Neutrophil (primary cell): ENCODE data around the gene GBE1.
A peak's percentile ranks its signal among the peaks of the same experiment; 100 is the strongest.

ENCODE experiments used
- H3K27ac ChIP-seq: fragments of 200-600 bp; sonication (generic); 2 replicates; pipeline ENCODE4 v1.5.1; 2016; ENCODE audit warnings: mild to moderate bottlenecking, moderate library complexity
- H3K27me3 ChIP-seq: fragments of 200-600 bp; sonication (generic); 2 replicates; pipeline ENCODE4 v1.6.0; 2016; ENCODE audit warnings: mild to moderate bottlenecking
- H3K36me3 ChIP-seq: fragments of 200-600 bp; sonication (generic); 2 replicates; pipeline ENCODE4 v1.5.1; 2017
- H3K4me1 ChIP-seq, 2 experiments: fragments of 200-600 bp in 1 of 2; sonication (generic) in 1 of 2; 1 replicate in 1 of 2; 2 replicates in 1 of 2; pipeline versions ENCODE4 v1.5.1 to v1.6.1; 2013 to 2016; ENCODE audit warnings: low read depth in 1 of 2, low read length in 1 of 2, mild to moderate bottlenecking in 1 of 2, moderate library complexity in 1 of 2; ENCODE audit not compliant: control insufficient read depth in 1 of 2, insufficient read depth in 1 of 2
- H3K4me3 ChIP-seq, 2 experiments: fragments of 200-600 bp in 1 of 2; sonication (generic) in 1 of 2; 1 replicate in 1 of 2; 2 replicates in 1 of 2; pipeline ENCODE4 v1.5.1; 2013 to 2016; ENCODE audit warnings: low read depth in 1 of 2, low read length in 1 of 2, mild to moderate bottlenecking in 1 of 2, moderate library complexity in 1 of 2
- H3K9me3 ChIP-seq: fragments of 200-600 bp; sonication (generic); 2 replicates; pipeline ENCODE4 v1.5.1; 2016
- TF ChIP-seq, protein P1 (sequence below): fragments of 200-600 bp; sonication (generic); IDR thresholded peaks from 2 replicates; pipeline ENCODE4 v1.5.1; 2016; ENCODE audit warnings: antibody characterized with exemption

The GBE1 gene

DNA sequence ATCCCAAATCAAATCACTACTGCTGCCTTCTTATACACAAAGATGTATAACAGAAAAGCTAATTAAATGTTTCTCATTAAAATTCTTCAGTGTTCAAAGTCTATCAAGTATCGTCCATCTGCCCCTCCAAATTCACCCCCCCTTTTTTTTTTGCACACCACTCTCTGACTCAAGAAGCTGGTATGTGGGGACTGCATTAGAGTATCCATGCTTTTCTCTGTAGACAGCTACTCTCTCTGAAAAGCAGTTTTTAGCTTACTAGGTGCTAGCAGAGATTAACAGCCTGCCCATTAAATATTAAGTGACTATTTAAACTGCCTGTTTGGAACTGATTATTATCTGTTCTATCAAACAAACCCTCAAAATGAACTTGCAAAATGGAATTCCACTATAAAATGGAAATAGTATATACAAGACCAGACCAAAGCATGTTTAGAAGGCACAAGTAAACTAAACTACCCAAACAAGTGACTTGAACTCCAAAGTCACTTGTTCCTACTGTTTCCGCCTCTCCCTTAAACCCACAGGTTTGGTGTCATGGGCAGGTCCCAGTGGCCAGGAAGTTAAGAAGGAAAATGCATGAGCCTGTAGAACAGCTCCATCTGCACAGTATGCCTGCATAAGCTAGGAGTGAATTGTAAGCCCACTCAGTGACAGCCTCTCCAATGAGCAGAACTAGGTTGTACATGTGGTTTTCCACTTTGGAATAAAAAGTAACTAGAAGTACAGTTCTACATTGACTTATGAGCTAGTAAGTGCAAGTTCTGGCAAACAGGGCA is 32.5 kb downstream of the GBE1 start:
- H3K27ac ChIP-seq = peak overlapping the region; percentile 1
- H3K9me3 ChIP-seq = no peaks in the 10 kb centered on the region
- no peak overlapping the region for H3K4me3 ChIP-seq
- TF ChIP-seq, protein P1, sequence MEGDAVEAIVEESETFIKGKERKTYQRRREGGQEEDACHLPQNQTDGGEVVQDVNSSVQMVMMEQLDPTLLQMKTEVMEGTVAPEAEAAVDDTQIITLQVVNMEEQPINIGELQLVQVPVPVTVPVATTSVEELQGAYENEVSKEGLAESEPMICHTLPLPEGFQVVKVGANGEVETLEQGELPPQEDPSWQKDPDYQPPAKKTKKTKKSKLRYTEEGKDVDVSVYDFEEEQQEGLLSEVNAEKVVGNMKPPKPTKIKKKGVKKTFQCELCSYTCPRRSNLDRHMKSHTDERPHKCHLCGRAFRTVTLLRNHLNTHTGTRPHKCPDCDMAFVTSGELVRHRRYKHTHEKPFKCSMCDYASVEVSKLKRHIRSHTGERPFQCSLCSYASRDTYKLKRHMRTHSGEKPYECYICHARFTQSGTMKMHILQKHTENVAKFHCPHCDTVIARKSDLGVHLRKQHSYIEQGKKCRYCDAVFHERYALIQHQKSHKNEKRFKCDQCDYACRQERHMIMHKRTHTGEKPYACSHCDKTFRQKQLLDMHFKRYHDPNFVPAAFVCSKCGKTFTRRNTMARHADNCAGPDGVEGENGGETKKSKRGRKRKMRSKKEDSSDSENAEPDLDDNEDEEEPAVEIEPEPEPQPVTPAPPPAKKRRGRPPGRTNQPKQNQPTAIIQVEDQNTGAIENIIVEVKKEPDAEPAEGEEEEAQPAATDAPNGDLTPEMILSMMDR = no peak
- H3K27me3 ChIP-seq = no peaks in the 10 kb centered on the region
- no peaks in the 10 kb centered on the region for H3K36me3 ChIP-seq
- peaks cover 32 to 46% of the 10 kb centered on the region in 2 experiments for H3K4me1 ChIP-seq

DNA sequence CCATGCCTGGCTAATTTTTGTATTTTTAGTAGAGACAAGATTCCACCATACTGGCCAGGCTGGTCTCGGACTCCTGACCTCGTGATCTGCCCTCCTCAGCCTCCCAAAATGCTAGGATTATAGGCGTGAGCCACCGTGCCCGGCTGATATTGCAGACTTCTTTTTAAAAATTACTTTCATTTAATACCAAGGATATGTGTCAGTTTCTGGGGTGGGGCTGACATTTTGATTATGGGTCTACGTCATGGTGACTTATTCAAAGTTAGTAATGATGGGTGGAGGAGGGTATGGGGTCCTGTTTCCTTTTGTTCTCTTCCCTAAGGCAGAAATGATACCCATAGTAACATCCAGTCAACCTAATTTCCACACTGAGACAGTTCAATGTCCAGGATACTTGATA is 34.7 kb downstream of the GBE1 start:
- TF ChIP-seq, protein P1 = no peak
- Histone ChIP-seq H3K4me3 (no peak overlapping the region), H3K9me3 (no peaks in the 10 kb centered on the region), H3K36me3 (no peaks in the 10 kb centered on the region), H3K27ac (no peak overlapping the region), H3K27me3 (no peaks in the 10 kb centered on the region), H3K4me1 (peaks cover 13 to 30% of the 10 kb centered on the region in 2 experiments)

DNA sequence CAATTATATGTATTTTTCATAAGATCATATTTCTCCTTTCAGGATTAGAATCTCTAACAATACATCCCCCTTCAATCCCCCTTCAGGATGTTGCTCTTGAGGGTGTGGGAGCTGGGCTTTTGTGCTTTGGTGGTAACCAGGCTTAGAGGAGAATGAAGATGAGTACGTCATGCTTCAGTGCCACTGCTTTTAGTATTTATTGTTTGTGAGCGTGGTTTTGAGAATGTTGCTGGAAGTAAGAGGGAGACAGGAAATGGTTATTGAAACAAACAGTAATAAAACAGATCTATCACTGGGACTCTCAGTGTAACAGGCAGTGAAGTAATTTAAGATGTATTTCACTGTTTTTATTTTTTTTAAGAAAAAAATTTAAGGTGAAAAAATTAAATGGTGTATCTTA is 35.3 kb downstream of the GBE1 start:
- H3K4me1 ChIP-seq = peaks cover 7 to 24% of the 10 kb centered on the region in 2 experiments
- no peak overlapping the region for H3K27ac ChIP-seq
- TF ChIP-seq, protein P1 = no peak
- H3K36me3 ChIP-seq = no peaks in the 10 kb centered on the region
- no peaks in the 10 kb centered on the region for H3K27me3 ChIP-seq
- no peaks in the 10 kb centered on the region for H3K9me3 ChIP-seq
- no peak overlapping the region for H3K4me3 ChIP-seq

DNA sequence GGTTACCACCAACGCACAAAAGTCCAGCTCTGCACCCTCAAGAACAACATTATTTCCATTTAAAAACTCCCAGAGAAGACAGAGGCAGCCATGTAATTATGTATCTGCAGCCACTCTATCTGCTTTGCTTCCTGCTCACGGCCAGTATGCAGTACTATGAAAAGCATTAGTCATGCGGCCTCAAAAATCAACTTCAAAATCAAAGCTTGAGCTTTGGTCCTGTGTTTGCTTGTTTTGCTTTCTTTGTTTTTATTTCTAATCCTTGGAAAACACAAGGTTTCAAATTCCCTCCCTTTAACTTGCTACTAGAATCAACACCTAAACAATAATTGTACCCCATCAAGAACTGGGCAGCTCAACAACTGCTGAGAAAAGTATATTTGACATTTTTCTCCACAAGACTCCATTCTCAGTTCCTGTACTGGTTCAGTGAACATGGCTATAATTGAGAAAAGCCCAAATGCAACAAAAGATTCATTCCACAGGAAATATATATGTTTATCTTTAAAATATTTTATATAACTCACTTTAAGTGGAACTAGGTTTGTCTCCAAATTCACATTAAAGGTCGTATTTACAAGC is 37.6 kb downstream of the GBE1 start:
- Histone ChIP-seq H3K27ac (peak overlapping the region; percentile 19), H3K27me3 (no peaks in the 10 kb centered on the region), H3K4me3 (no peak overlapping the region), H3K4me1 (peaks cover 0 to 4% of the 10 kb centered on the region in 2 experiments), H3K36me3 (no peaks in the 10 kb centered on the region), H3K9me3 (no peaks in the 10 kb centered on the region)
- TF ChIP-seq, protein P1 = no peak

DNA sequence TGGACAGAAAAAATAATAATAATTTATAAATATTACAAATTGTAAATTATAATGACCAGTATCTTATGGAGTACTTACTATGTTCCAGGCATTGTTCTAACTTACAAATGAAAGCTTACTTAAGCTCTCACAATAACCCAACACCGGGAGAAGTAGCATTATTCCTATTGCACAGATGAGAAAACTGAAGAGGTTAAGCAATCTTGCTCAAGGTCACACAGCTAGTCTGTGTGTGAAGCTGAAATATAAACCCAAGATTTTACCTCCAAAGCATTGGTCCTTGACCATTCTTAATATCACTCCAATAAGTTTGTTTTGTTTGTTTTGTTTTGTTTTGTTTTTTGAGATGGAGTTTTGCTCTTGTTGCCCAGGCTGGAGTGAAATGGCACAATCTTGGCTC is 43.1 kb downstream of the GBE1 start:
- Histone ChIP-seq H3K36me3 (no peaks in the 10 kb centered on the region), H3K9me3 (no peaks in the 10 kb centered on the region), H3K27ac (no peak overlapping the region), H3K4me3 (no peak overlapping the region), H3K27me3 (no peaks in the 10 kb centered on the region), H3K4me1 (peaks cover 9 to 20% of the 10 kb centered on the region in 2 experiments)
- TF ChIP-seq, protein P1 = no peak
